ENCODE results near the gene HERPUD1.

GRCh38 chr16:56986361-56986760 lies 54.4 kb downstream of the HERPUD1 start:
- no peak for TF ChIP-seq CTCF (IDR thresholded peaks at IDR 0.05)
- no peak for TF ChIP-seq POLR2AphosphoS5 (IDR thresholded peaks at IDR 0.05; ENCODE audit: low read depth, low read length)
- TF ChIP-seq REST (IDR thresholded peaks at IDR 0.05; ENCODE audit: insufficient read depth in 1 of 2, low read depth in 2 of 2, low read length in 1 of 2), result no peak
- TF ChIP-seq SIN3A (IDR thresholded peaks at IDR 0.05; ENCODE audit: borderline replicate concordance, insufficient read depth, low read depth, low read length), result no peak
